ENCODE data around the gene OLFML1. TPM values are rescaled to one million over a fixed set of nuclear protein-coding genes. Genes with fewer than 3 reads are reported as not detected.

Gene OLFML1
- total RNA-seq, 1 experiment from 2014 or later: not detected

DNA sequence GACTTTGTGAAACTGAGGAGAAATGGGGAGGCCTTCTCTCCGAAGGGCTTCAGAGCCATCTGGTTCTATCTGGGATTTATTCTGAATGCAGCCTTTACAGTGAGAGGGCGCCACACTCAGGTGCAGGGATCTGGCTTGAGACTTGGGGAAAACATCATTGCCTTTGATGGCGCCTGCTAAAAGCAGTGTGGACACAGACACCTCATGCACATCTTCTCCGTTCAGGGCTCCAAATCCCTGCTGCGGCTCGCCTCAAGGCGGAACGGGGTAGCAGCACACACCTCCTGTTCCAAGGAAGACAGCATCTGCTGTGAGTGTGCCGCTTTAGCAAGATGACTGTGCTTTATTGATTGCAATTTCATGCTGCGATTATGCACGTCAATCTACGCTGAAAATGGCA is 37.1 kb upstream of the OLFML1 start:
- no peaks in the 10 kb centered on the region for H3K36me3 Mint-ChIP-seq (ENCODE audit: insufficient read depth, unreplicated experiment)
- DNase-seq: no peak
- no peak for TF ChIP-seq CTCF (IDR thresholded peaks at IDR 0.05; ENCODE audit: unreplicated experiment)
- CTCF ChIA-PET: no interaction called here
- H3K4me1 Mint-ChIP-seq (ENCODE audit: low read depth, unreplicated experiment): peaks cover 14% of the 10 kb centered on the region
- H3K27me3 Mint-ChIP-seq (ENCODE audit: unreplicated experiment): peaks cover 28% of the 10 kb centered on the region
- BruUV-seq (replicated peaks): no TSS peak
- no peaks in the 10 kb centered on the region for H3K9me3 Mint-ChIP-seq (ENCODE audit: low read depth, unreplicated experiment)
- no peak overlapping the region for H3K27ac Mint-ChIP-seq (ENCODE audit: unreplicated experiment)
- no peak overlapping the region for H3K4me3 Mint-ChIP-seq (ENCODE audit: low read depth, unreplicated experiment)
- intact Hi-C loops (cut with micrococcal nuclease; ENCODE audit: unreplicated experiment): loop anchor here (10.0 kb wide), 1 partner anchor 217 kb away; no protein-coding TSS in a partner anchor

DNA sequence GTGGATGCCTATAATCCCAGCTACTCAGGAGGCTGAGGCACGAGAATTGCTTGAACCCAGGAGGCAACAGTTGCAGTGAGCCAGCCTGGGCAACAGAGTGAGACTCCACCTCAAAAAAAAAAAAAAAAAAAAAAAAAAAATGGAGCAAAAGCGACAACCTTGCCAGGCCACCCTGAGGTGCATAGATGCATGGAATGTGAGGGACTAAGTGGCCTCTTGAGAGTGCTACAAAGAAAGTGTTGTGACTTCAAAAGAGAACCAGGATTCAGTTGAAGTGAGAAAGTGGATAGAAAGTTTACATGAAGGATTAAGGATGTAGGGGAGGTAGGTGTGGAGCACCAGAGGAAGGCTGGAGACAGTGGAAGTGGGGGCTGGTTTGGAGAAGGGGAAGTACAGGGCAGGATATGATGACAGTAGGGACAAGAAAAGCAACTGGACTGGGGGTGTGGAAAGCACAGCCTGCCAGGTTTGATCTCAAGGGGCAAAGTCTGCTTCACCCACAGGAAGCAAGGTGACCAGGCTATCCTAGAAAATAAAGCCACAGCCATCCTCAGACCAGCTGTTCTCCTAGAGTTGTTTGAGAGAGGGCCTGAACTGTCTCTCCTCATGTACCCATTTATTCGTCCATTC is 36.0 kb upstream of the OLFML1 start:
- H3K27ac Mint-ChIP-seq (ENCODE audit: unreplicated experiment): no peak overlapping the region
- no peak for DNase-seq

DNA sequence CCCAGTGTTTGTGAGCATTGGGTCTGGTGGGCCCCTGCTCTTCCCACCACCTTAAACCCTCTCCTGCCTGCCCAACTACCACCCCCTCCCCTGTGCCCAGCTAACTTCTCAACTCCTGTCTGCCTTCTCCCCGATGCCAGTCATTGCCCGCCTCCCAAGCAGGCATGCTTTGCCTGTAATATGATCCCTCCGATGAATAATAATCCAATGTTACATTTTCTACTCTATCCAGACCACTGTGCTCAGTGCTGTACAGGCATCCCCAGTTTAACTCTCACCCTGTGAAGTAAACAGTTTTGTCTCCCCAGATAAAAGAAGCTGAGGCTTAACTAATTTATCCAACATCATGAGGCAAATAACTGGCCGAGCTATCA is 35.5 kb upstream of the OLFML1 start:
- Mint-ChIP-seq H3K27ac (ENCODE audit: unreplicated experiment) (no peak overlapping the region), H3K4me3 (ENCODE audit: low read depth, unreplicated experiment) (no peak overlapping the region), H3K36me3 (ENCODE audit: insufficient read depth, unreplicated experiment) (no peaks in the 10 kb centered on the region), H3K27me3 (ENCODE audit: unreplicated experiment) (peaks cover 27% of the 10 kb centered on the region), H3K9me3 (ENCODE audit: low read depth, unreplicated experiment) (no peaks in the 10 kb centered on the region), H3K4me1 (ENCODE audit: low read depth, unreplicated experiment) (peaks cover 14% of the 10 kb centered on the region)
- TF ChIP-seq CTCF (IDR thresholded peaks at IDR 0.05; ENCODE audit: unreplicated experiment): no peak
- CTCF ChIA-PET: no interaction called here
- peak; percentile 11 for DNase-seq
- no TSS peak for BruUV-seq (replicated peaks)
- intact Hi-C loops (cut with micrococcal nuclease; ENCODE audit: unreplicated experiment): loop anchor here (10.0 kb wide), 1 partner anchor 215 kb away; no protein-coding TSS in a partner anchor

More for the DNA sequence above, 36.0 kb upstream of the OLFML1 start:
- Mint-ChIP-seq H3K36me3 (ENCODE audit: insufficient read depth, unreplicated experiment) (no peaks in the 10 kb centered on the region), H3K4me1 (ENCODE audit: low read depth, unreplicated experiment) (peaks cover 14% of the 10 kb centered on the region), H3K27me3 (ENCODE audit: unreplicated experiment) (peaks cover 28% of the 10 kb centered on the region), H3K9me3 (ENCODE audit: low read depth, unreplicated experiment) (no peaks in the 10 kb centered on the region), H3K4me3 (ENCODE audit: low read depth, unreplicated experiment) (no peak overlapping the region)
- intact Hi-C loops (cut with micrococcal nuclease; ENCODE audit: unreplicated experiment): loop anchor here (10.0 kb wide), 1 partner anchor 215 kb away; no protein-coding TSS in a partner anchor
- CTCF ChIA-PET: interaction anchor here (0.7 kb wide), 1 partner anchor 46 kb away, joined by 3 read pairs; no protein-coding TSS in a partner anchor
- TF ChIP-seq CTCF (IDR thresholded peaks at IDR 0.05; ENCODE audit: unreplicated experiment): no peak
- no TSS peak for BruUV-seq (replicated peaks)

GRCh38 chr11:7450836-7451235 is 34.5 kb upstream of the OLFML1 start:
- H3K4me3 Mint-ChIP-seq (ENCODE audit: low read depth, unreplicated experiment): no peak overlapping the region
- CTCF ChIA-PET: no interaction called here
- no peak overlapping the region for H3K27ac Mint-ChIP-seq (ENCODE audit: unreplicated experiment)
- BruUV-seq (replicated peaks): no TSS peak
- intact Hi-C loops (cut with micrococcal nuclease; ENCODE audit: unreplicated experiment): no loop called here
- TF ChIP-seq CTCF (IDR thresholded peaks at IDR 0.05; ENCODE audit: unreplicated experiment): no peak
- H3K4me1 Mint-ChIP-seq (ENCODE audit: low read depth, unreplicated experiment): peaks cover 14% of the 10 kb centered on the region
- H3K27me3 Mint-ChIP-seq (ENCODE audit: unreplicated experiment): peaks cover 17% of the 10 kb centered on the region
- no peak for DNase-seq
- H3K36me3 Mint-ChIP-seq (ENCODE audit: insufficient read depth, unreplicated experiment): no peaks in the 10 kb centered on the region
- H3K9me3 Mint-ChIP-seq (ENCODE audit: low read depth, unreplicated experiment): no peaks in the 10 kb centered on the region
